Keratinocyte (primary cell): ENCODE measurements around the gene ANKRD36. TPM values are rescaled to one million over a fixed set of nuclear protein-coding genes. Genes with fewer than 3 reads are reported as not detected.
"Not testable (repeated sequence)": the region's sequence is repeated elsewhere in the genome, so short reads cannot be mapped to it uniquely, and the experiment has no call there.

Experiments used
- DNase-seq: peaks from one replicate; pipeline ENCODE4 v3.0.0-alpha.2; 2011; ENCODE audit warnings: low read depth, missing footprints, low spot score
- FAIRE-seq: peaks from 2 replicates; lab custom pipeline; 2011; peaks lifted over from hg19 to GRCh38; lab: Jason Lieb, UNC
- H2AFZ ChIP-seq: 2 replicates; pipeline ENCODE4 v1.6.0; 2012; ENCODE audit warnings: low read length, control low read depth, inconsistent platforms; ENCODE audit not compliant: control insufficient read depth
- H3K27ac ChIP-seq: 2 replicates; pipeline ENCODE4 v1.5.1; 2011; ENCODE audit warnings: low read length; ENCODE audit not compliant: control insufficient read depth, insufficient read depth
- H3K27me3 ChIP-seq: 3 replicates; pipeline ENCODE4 v1.6.0; 2011; ENCODE audit warnings: low read length; ENCODE audit not compliant: control insufficient read depth, insufficient read depth; ENCODE audit errors: extremely low read depth
- H3K36me3 ChIP-seq, 2 experiments: 2 replicates in 1 of 2; 3 replicates in 1 of 2; pipeline ENCODE4 v1.5.1; 2011; ENCODE audit warnings: low read length in 2 of 2, mild to moderate bottlenecking in 1 of 2; ENCODE audit not compliant: control insufficient read depth in 2 of 2, insufficient read depth in 2 of 2; ENCODE audit errors: extremely low read depth in 1 of 2
- H3K4me1 ChIP-seq: 3 replicates; pipeline ENCODE4 v1.5.1; 2011; ENCODE audit warnings: low read length; ENCODE audit not compliant: control insufficient read depth, insufficient read depth; ENCODE audit errors: extremely low read depth
- H3K4me2 ChIP-seq: 3 replicates; pipeline ENCODE4 v1.6.0; 2011; ENCODE audit warnings: low read depth, low read length; ENCODE audit not compliant: control insufficient read depth, insufficient read depth; ENCODE audit errors: extremely low read depth
- H3K4me3 ChIP-seq, 3 experiments: fragments of 200-600 bp in 1 of 3; sonication (generic) in 1 of 3; 2 replicates in 2 of 3; 3 replicates in 1 of 3; pipeline ENCODE4 v1.5.1; 2011 to 2016; ENCODE audit warnings: low read length in 3 of 3, mild to moderate bottlenecking in 3 of 3, control low read depth in 2 of 3, inconsistent platforms in 1 of 3, low read depth in 1 of 3, mixed read lengths in 1 of 3, mixed run types in 1 of 3, moderate library complexity in 1 of 3; ENCODE audit not compliant: control insufficient read depth in 2 of 3, insufficient read depth in 2 of 3; ENCODE audit errors: extremely low read depth in 1 of 3
- H3K79me2 ChIP-seq: 2 replicates; pipeline ENCODE4 v1.6.0; 2012; ENCODE audit warnings: low read length; ENCODE audit not compliant: control insufficient read depth, insufficient read depth
- H3K9ac ChIP-seq: 3 replicates; pipeline ENCODE4 v1.6.0; 2011; ENCODE audit warnings: low read length; ENCODE audit not compliant: control insufficient read depth, insufficient read depth; ENCODE audit errors: extremely low read depth
- H3K9me1 ChIP-seq: 3 replicates; pipeline ENCODE4 v1.6.0; 2011; ENCODE audit warnings: low read length; ENCODE audit not compliant: control insufficient read depth, insufficient read depth; ENCODE audit errors: extremely low read depth
- H3K9me3 ChIP-seq: 2 replicates; pipeline ENCODE4 v1.5.1; 2012; ENCODE audit warnings: low read depth, low read length; ENCODE audit not compliant: control insufficient read depth
- H4K20me1 ChIP-seq: 3 replicates; pipeline ENCODE4 v1.6.0; 2011; ENCODE audit warnings: low read length; ENCODE audit not compliant: control insufficient read depth, insufficient read depth; ENCODE audit errors: extremely low read depth
- CTCF ChIP-seq, 3 experiments: IDR thresholded peaks in 1 of 3; conservative IDR thresholded peaks in 1 of 3; optimal IDR thresholded peaks in 1 of 3; 2 replicates in 2 of 3; 3 replicates in 1 of 3; pipeline versions ENCODE3 to v1.5.1; 2011; ENCODE audit warnings: low read length in 3 of 3, mild to moderate bottlenecking in 3 of 3, moderate library complexity in 2 of 3, control low read depth in 1 of 3, inconsistent platforms in 1 of 3; ENCODE audit not compliant: insufficient read depth in 2 of 3; ENCODE audit errors: extremely low read depth in 1 of 3
- EZH2 ChIP-seq: IDR thresholded peaks from one replicate; pipeline ENCODE4 v1.6.1; 2012; ENCODE audit warnings: inconsistent platforms, mild to moderate bottlenecking, low read length, moderate library complexity
- dilution Hi-C: fragments of 300-500 bp; cut with MboI; formaldehyde crosslinking; loops from one replicate; pipeline ENCODE4 v1.7.0; 2020; ENCODE audit warnings: low sequenced_read_pairs; ENCODE audit not compliant: extremely low pct_ligation_motif_present
- polyA plus RNA-seq, 5 experiments: library from polyadenylated mRNA; depleted of rRNA in 3 of 5; stranded (reverse) in 3 of 5; stranded (forward) in 1 of 5; unstranded in 1 of 5; fragments of >200 nt; gene quantifications; 1 replicate in 1 of 5; 2 replicates in 3 of 5; 3 replicates in 1 of 5; pipeline versions ENCODE4 v1.2.1 to v1.2.3, GENCODE V29; 2011 to 2012; ENCODE audit warnings: missing spikeins in 2 of 5, low read depth in 1 of 5, low replicate concordance in 1 of 5

ANKRD36 gene
- polyA plus RNA-seq, 1 donor (not counting 4 experiments of a cell fraction or from before 2014, with no cell fraction given) = 5.2 TPM

GRCh38 chr2:97067279-97068004 lies 45.5 kb upstream of the ANKRD36 start:
- peaks cover 8% of the 10 kb centered on the region for H3K27me3 ChIP-seq
- TF ChIP-seq EZH2 (no peak), CTCF (optimal IDR thresholded peaks at IDR 0.05 in 1 of 3, IDR thresholded peaks at IDR 0.05 in 1 of 3, conservative IDR thresholded peaks at IDR 0.05 in 1 of 3; ENCODE audit: extremely low read depth in 1 of 3, insufficient read depth in 2 of 3, low read length in 3 of 3) (no peak)
- no peaks in the 10 kb centered on the region for H3K9me1 ChIP-seq
- H3K9me3 ChIP-seq = no peaks in the 10 kb centered on the region
- H2AFZ ChIP-seq = no peak overlapping the region
- FAIRE-seq = no peak
- no peaks in the 10 kb centered on the region for H3K36me3 ChIP-seq
- H4K20me1 ChIP-seq = no peaks in the 10 kb centered on the region
- dilution Hi-C loops = no loop called here
- H3K9ac ChIP-seq = no peak overlapping the region
- no peak overlapping the region for H3K27ac ChIP-seq
- H3K4me3 ChIP-seq = no peak overlapping the region
- H3K4me1 ChIP-seq = no peaks in the 10 kb centered on the region
- no peak overlapping the region for H3K4me2 ChIP-seq
- no peak for DNase-seq
- no peaks in the 10 kb centered on the region for H3K79me2 ChIP-seq

GRCh38 chr2:97068074-97068473 lies 44.9 kb upstream of the ANKRD36 start:
- TF ChIP-seq EZH2 (no peak), CTCF (optimal IDR thresholded peaks at IDR 0.05 in 1 of 3, IDR thresholded peaks at IDR 0.05 in 1 of 3, conservative IDR thresholded peaks at IDR 0.05 in 1 of 3; ENCODE audit: extremely low read depth in 1 of 3, insufficient read depth in 2 of 3, low read length in 3 of 3) (no peak)
- Histone ChIP-seq H3K79me2 (no peaks in the 10 kb centered on the region), H3K4me3 (no peak overlapping the region), H3K9me1 (no peaks in the 10 kb centered on the region), H3K27me3 (peaks cover 8% of the 10 kb centered on the region), H3K27ac (no peak overlapping the region), H3K4me2 (no peak overlapping the region), H3K9ac (no peak overlapping the region), H2AFZ (no peak overlapping the region), H3K4me1 (no peaks in the 10 kb centered on the region), H4K20me1 (no peaks in the 10 kb centered on the region), H3K9me3 (no peaks in the 10 kb centered on the region), H3K36me3 (no peaks in the 10 kb centered on the region)
- FAIRE-seq (no peak), DNase-seq (no peak)
- dilution Hi-C loops = no loop called here

GRCh38 chr2:97068722-97069121 lies 44.2 kb upstream of the ANKRD36 start:
- DNase-seq, H3K9me1 ChIP-seq, H3K4me2 ChIP-seq, H2AFZ ChIP-seq, dilution Hi-C loops, H3K27me3 ChIP-seq, H3K9ac ChIP-seq, H4K20me1 ChIP-seq, H3K27ac ChIP-seq, FAIRE-seq, H3K79me2 ChIP-seq, H3K9me3 ChIP-seq, H3K36me3 ChIP-seq, H3K4me3 ChIP-seq, H3K4me1 ChIP-seq: not testable (repeated sequence)

GRCh38 chr2:97070915-97071314 lies 42.0 kb upstream of the ANKRD36 start:
- dilution Hi-C loops, H3K79me2 ChIP-seq, H3K36me3 ChIP-seq, H3K9me1 ChIP-seq, FAIRE-seq, H3K27ac ChIP-seq, DNase-seq, H3K9me3 ChIP-seq, H3K9ac ChIP-seq, H3K27me3 ChIP-seq, H3K4me1 ChIP-seq, H4K20me1 ChIP-seq, H3K4me2 ChIP-seq, H3K4me3 ChIP-seq, H2AFZ ChIP-seq: not testable (repeated sequence)
